ENCODE measurements around the gene ANKRD49. TPM values are rescaled to one million over a fixed set of nuclear protein-coding genes. Genes with fewer than 3 reads are reported as not detected.
A peak's percentile ranks its signal among the peaks of the same experiment; 100 is the strongest.

Gene ANKRD49
- total and polyA plus RNA-seq, 10 of the 15 experiments (the other 5 are each of a cell fraction or from before 2014, with no cell fraction given) = 19.2 to 46.6 (median 33.6) TPM

DNA sequence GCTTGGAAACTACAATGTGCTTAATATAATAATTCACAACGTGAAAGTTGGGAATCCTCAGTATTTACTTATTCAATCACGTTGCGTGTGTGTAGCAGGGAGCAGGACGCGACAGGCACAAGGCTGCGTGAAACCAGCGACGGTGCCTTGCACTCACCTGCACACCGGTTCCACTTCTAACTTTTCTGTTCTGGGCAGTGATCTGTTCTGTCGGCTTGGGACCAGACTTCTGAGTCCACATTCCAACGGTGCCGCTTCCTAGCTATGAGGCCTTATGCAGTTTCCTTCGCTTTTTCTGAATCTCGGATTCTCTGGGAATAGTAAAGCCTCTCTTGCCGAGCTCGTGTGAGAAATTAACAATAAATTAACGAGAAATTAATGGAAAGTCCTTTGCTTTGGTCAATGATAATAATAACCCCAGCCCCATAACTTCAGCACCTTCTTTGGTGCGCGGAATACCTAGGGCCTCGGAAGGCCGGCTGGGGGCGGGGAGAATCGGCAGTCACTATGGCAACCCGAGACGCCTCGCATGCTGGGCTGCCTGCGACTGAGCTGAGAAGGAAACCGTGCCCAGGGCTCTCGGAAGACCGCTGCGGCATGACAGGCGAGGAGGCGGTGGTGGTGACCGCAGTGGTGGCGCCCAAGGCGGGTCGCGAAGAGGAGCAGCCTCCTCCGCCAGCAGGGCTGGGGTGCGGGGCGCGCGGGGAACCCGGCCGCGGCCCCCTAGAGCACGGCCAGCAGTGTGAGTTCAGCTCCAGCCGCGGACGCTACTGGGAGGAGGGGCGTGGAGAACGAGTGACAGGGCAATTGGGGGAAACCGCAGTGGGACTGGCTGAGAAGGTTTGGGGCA is 18.4 kb downstream of the ANKRD49 start, which contains the start of gene C11orf97 (continued):
- TF ChIP-seq, protein P1, sequence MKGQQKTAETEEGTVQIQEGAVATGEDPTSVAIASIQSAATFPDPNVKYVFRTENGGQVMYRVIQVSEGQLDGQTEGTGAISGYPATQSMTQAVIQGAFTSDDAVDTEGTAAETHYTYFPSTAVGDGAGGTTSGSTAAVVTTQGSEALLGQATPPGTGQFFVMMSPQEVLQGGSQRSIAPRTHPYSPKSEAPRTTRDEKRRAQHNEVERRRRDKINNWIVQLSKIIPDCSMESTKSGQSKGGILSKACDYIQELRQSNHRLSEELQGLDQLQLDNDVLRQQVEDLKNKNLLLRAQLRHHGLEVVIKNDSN (IDR thresholded peaks at IDR 0.05; ENCODE audit: borderline replicate concordance, extremely low read length, insufficient read depth, low read depth, low read length) = no peak
- TF ChIP-seq TCF3 (IDR thresholded peaks at IDR 0.05; ENCODE audit: borderline replicate concordance, insufficient read depth, low read depth, low read length) (no peak), SIN3A (IDR thresholded peaks at IDR 0.05; ENCODE audit: low read depth, low read length) (peak; percentile 37; the same call in 1 of the 2 replicates), BCL11A (IDR thresholded peaks at IDR 0.05; ENCODE audit: low read depth, low read length) (no peak), CHD2 (IDR thresholded peaks at IDR 0.05; ENCODE audit: borderline replicate concordance, low read depth, low read length) (peak; percentile 35; the same call in 1 of the 2 replicates), BMI1 (IDR thresholded peaks at IDR 0.05; ENCODE audit: borderline replicate concordance) (peak; percentile 87), ASH2L (IDR thresholded peaks at IDR 0.05; ENCODE audit: borderline replicate concordance, low read depth) (no peak), MTA3 (IDR thresholded peaks at IDR 0.05; ENCODE audit: borderline replicate concordance, low read length) (no peak), HDAC2 (IDR thresholded peaks at IDR 0.05) (no peak), NKRF (conservative IDR thresholded peaks at IDR 0.05) (peak; percentile 64; the same call in 1 of the 2 replicates)
- TF ChIP-seq, protein P2, sequence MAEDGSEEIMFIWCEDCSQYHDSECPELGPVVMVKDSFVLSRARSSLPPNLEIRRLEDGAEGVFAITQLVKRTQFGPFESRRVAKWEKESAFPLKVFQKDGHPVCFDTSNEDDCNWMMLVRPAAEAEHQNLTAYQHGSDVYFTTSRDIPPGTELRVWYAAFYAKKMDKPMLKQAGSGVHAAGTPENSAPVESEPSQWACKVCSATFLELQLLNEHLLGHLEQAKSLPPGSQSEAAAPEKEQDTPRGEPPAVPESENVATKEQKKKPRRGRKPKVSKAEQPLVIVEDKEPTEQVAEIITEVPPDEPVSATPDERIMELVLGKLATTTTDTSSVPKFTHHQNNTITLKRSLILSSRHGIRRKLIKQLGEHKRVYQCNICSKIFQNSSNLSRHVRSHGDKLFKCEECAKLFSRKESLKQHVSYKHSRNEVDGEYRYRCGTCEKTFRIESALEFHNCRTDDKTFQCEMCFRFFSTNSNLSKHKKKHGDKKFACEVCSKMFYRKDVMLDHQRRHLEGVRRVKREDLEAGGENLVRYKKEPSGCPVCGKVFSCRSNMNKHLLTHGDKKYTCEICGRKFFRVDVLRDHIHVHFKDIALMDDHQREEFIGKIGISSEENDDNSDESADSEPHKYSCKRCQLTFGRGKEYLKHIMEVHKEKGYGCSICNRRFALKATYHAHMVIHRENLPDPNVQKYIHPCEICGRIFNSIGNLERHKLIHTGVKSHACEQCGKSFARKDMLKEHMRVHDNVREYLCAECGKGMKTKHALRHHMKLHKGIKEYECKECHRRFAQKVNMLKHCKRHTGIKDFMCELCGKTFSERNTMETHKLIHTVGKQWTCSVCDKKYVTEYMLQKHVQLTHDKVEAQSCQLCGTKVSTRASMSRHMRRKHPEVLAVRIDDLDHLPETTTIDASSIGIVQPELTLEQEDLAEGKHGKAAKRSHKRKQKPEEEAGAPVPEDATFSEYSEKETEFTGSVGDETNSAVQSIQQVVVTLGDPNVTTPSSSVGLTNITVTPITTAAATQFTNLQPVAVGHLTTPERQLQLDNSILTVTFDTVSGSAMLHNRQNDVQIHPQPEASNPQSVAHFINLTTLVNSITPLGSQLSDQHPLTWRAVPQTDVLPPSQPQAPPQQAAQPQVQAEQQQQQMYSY (CRISPR knock-in tag; IDR thresholded peaks at IDR 0.05) = no peak
- TF ChIP-seq, protein P3, sequence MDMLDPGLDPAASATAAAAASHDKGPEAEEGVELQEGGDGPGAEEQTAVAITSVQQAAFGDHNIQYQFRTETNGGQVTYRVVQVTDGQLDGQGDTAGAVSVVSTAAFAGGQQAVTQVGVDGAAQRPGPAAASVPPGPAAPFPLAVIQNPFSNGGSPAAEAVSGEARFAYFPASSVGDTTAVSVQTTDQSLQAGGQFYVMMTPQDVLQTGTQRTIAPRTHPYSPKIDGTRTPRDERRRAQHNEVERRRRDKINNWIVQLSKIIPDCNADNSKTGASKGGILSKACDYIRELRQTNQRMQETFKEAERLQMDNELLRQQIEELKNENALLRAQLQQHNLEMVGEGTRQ (IDR thresholded peaks at IDR 0.05; ENCODE audit: borderline replicate concordance, low read depth, low read length) = no peak
- TF ChIP-seq, protein P4, sequence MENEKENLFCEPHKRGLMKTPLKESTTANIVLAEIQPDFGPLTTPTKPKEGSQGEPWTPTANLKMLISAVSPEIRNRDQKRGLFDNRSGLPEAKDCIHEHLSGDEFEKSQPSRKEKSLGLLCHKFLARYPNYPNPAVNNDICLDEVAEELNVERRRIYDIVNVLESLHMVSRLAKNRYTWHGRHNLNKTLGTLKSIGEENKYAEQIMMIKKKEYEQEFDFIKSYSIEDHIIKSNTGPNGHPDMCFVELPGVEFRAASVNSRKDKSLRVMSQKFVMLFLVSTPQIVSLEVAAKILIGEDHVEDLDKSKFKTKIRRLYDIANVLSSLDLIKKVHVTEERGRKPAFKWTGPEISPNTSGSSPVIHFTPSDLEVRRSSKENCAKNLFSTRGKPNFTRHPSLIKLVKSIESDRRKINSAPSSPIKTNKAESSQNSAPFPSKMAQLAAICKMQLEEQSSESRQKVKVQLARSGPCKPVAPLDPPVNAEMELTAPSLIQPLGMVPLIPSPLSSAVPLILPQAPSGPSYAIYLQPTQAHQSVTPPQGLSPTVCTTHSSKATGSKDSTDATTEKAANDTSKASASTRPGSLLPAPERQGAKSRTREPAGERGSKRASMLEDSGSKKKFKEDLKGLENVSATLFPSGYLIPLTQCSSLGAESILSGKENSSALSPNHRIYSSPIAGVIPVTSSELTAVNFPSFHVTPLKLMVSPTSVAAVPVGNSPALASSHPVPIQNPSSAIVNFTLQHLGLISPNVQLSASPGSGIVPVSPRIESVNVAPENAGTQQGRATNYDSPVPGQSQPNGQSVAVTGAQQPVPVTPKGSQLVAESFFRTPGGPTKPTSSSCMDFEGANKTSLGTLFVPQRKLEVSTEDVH (IDR thresholded peaks at IDR 0.05; ENCODE audit: low read depth, partially characterized antibody) = no peak

Data from GM12878 (cell line).